ENCODE measurements around the gene MUC6.

MUC6 gene

GRCh38 chr11:968822-969221 is 67.7 kb downstream of the MUC6 start:
- DNase-seq (ENCODE audit: low read depth in 2 of 3, low spot score in 2 of 3), result no peak

DNA sequence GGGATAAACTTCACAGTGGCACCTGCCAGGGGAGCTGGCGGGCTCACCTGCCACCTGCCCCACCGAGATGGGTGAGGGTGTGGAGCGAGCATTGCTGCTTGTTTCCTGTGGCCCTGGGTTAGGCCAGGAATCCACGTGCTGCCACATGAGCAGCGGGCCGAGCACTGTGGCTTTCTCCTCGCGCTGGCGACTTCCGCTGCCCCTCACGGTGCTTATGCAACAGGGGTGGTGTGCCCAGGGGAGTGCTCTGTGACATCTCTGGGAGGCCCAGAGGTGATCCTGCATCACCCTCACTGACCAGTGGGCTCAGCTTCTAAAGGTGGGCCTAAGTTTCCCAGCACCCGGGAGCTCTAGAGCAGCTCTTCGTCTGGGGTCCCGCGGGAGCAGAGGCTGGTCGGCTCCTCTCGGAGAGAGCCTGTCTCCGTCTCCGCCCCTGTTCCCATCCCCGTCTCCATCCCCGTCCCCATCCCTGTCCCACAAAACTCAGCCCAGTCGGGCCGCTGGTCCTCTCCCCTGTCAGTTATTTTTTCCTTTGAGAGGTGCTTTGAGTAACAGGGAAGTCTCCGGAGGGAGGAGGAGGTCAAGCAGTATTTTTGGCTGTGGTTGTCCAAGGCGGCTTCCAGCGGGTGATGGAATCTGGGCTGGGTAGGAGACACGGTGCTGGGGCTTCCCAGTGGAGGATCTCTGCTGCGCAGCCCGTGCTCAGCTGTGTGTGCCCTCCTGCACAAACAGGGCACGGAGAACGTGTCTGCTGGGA is 68.3 kb downstream of the MUC6 start:
- no peak for DNase-seq (ENCODE audit: low read depth in 2 of 3, low spot score in 2 of 3)

DNA sequence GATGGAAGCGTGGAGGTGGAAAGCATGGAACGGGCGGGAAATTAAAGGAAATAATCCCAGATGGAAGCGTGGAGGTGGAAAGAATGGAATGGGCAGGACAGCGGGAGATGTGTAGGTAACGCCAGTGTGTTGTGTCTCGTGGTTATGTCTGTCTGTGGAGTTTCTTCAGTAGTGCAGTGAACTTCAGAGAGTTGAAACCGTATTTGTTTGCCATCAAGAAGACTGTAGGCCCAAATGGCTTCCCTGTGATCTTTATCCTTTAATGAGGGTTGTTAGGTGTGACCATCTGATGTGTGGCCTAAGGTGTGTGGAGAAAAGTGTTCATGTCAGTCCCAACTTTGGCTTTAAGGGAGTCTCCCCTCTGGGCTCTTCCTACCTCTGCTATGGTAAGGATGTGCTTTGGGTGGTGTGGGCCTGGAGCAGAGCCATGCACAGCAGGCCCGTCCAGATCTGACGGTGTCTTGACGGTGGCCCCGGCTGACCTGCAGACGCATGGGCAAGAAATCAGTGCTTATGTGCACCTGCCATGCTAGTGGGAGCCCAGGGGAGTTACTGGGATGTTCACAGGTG is 71.2 kb downstream of the MUC6 start:
- no peak for DNase-seq (ENCODE audit: low read depth in 2 of 3, low spot score in 2 of 3)

DNA sequence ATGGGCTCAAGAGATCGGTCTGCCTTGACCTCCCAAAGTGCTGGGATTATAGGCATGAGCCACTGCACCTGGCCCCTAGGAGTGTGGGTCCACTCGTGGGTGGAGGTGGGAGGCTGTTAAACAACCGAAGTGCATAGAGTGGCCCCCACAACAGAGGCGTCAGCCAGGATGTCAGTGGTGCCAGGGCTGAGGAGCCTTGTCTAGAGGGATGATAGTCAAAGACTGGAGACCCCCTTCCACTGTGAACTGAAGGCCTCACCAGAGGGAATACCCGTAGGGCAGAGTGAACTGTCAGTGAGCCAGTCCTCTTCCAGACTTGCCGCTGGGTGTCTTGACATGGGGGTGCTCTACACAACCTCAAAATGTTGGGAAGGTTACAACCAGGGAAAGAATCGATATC is 72.7 kb downstream of the MUC6 start:
- DNase-seq (ENCODE audit: low read depth in 2 of 3, low spot score in 2 of 3), result no peak
